OCI-M1 (cell line): ENCODE data around the gene DDX52.
"Not testable (repeated sequence)": the region's sequence is repeated elsewhere in the genome, so short reads cannot be mapped to it uniquely, and the experiment has no call there.

Experiments used
- DNase-seq: peaks from one replicate; lab custom pipeline; 2025; lab: John Stamatoyannopoulos, UW

DDX52 gene

GRCh38 chr17:37650419-37651003, 7.3 kb upstream of the DDX52 start:
- DNase-seq, result peak; percentile 70

- peak; percentile 7 for DNase-seq
These were observed 5.3 kb upstream of the DDX52 start for GRCh38 chr17:37648555-37648954.

- peak; percentile 21 for DNase-seq
These were observed 4.6 kb upstream of the DDX52 start for GRCh38 chr17:37647856-37648255.

GRCh38 chr17:37643869-37644268, 623 bp upstream of the DDX52 start:
- DNase-seq, result no peak

- peak; percentile 39 for DNase-seq
These were observed 565 bp downstream of the DDX52 start for GRCh38 chr17:37642681-37643080.

GRCh38 chr17:37640015-37640414, 3.2 kb downstream of the DDX52 start:
- peak; percentile 62 for DNase-seq

- DNase-seq, result no peak
These were observed 5.3 kb downstream of the DDX52 start for GRCh38 chr17:37637956-37638355.

- not testable (repeated sequence) for DNase-seq
These were observed 26.8 kb downstream of the DDX52 start for GRCh38 chr17:37616430-37616829.

GRCh38 chr17:37614823-37615222, 28.4 kb downstream of the DDX52 start:
- no peak for DNase-seq

- DNase-seq, result no peak
These were observed 28.9 kb downstream of the DDX52 start for GRCh38 chr17:37614391-37614790.

GRCh38 chr17:37610971-37611370, 32.3 kb downstream of the DDX52 start:
- DNase-seq, result peak; percentile 6

- not testable (repeated sequence) for DNase-seq
These were observed 33.2 kb downstream of the DDX52 start for GRCh38 chr17:37610041-37610420.

GRCh38 chr17:37609170-37610040, 33.8 kb downstream of the DDX52 start, which contains the start of gene SYNRG:
SYNRG (minus strand) TSS chr17:37609418; CDS start chr17:37609355, 63 bp downstream.
- DNase-seq, result peak; percentile 98

GRCh38 chr17:37608351-37609169, 34.7 kb downstream of the DDX52 start:
- peak; percentile 72 for DNase-seq

- no peak for DNase-seq
These were observed 35.5 kb downstream of the DDX52 start for GRCh38 chr17:37607637-37608331.

GRCh38 chr17:37605813-37606505, 37.3 kb downstream of the DDX52 start:
- peak; percentile 42 for DNase-seq

GRCh38 chr17:37605081-37605480, 38.2 kb downstream of the DDX52 start:
- no peak for DNase-seq

- no peak for DNase-seq
These were observed 38.7 kb downstream of the DDX52 start for GRCh38 chr17:37604556-37604955.

- DNase-seq, result no peak
These were observed 45.1 kb downstream of the DDX52 start for GRCh38 chr17:37598145-37598544.

- DNase-seq, result no peak
These were observed 51.0 kb downstream of the DDX52 start for GRCh38 chr17:37592291-37592690.

GRCh38 chr17:37585066-37585465, 58.2 kb downstream of the DDX52 start:
- no peak for DNase-seq
